Cerebellar cortex (tissue), 1 donor: ENCODE measurements around the gene BICDL2.

Source experiments
- DNase-seq: peaks from one replicate; pipeline ENCODE4 v3.0.0-alpha.2; 2015; ENCODE audit warnings: low spot score

The BICDL2 gene

DNA sequence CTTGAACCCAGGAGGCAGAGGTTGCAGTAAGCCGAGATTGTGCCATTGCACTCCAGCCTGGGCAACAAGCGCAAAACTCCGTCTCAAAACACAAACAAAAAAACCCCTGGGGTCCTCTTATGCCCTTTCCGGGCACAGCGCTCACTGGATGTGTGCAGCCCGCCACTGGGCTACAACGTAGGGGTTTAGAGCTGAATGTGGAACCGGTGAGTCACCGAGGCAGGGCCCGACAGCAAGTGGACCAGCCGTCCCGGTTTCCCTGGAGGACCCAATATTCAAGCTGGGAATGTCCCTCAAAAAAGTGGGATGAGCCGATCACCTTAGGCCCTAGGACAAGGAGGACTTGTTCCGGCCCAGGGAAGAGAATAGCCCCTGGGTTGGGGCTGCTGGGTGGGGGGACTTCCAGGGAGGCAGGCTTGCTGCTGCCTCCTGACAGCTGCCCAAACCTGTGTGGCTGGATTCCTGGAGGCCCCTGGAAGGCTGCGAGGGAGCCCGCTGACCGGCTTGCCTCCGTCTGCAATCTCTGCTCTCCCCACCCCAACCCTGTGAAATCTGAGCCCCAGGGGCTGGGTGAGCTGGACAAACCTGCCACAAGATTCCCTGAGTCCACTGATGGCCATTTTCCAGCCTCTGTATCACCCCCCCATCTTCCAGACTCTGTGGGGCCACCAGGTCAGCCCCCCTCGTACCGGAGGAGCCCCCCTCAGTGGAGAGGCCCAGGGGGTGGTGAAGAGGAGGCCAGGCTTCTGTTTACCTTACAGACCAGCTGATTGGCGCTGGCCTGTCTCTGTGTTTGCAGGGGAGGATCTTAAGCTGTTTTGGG is 27.0 kb downstream of the BICDL2 start:
- no peak for DNase-seq

GRCh38 chr16:3008690-3009037 is 28.1 kb downstream of the BICDL2 start:
- DNase-seq = no peak

DNA sequence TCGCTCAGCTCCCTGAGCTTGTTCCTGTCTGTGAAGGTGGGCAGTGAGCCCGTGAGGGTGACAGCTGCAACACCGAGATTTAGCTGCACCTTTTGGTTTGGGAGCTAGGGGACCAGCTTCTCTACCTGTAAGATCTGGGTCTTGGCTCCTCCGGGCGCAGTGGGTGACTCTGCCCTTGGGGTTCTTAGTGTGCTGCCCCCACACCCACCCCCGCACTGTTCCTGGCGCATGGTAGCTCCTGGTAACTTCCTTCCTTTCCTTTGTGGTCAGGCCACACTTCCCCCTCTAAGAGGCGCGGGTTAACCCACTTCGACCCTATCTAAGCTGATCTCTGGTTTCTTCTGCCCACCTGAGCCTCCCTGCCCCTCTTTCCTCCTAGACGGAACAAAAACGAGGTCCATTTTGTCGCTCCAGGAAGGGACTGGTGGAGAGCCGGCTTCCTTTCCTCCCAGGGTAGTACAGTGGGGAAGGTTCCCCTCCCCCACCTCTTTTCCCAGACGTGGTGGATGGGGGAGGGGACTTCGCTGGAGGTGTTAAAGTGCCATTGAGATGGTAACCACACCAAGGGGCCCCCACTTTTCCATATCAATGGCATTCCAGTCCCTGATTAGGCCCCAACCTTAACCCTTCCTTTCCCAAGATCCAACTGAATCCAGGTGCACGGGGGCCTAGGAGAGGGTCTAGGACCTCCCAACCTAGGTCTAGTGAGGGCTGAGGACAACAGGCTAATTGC is 28.6 kb downstream of the BICDL2 start:
- no peak for DNase-seq

GRCh38 chr16:3007059-3007956 is 29.4 kb downstream of the BICDL2 start:
- DNase-seq = no peak

- DNase-seq = peak; percentile 40
Observed at GRCh38 chr16:3004781-3005284, 31.9 kb downstream of the BICDL2 start.

DNA sequence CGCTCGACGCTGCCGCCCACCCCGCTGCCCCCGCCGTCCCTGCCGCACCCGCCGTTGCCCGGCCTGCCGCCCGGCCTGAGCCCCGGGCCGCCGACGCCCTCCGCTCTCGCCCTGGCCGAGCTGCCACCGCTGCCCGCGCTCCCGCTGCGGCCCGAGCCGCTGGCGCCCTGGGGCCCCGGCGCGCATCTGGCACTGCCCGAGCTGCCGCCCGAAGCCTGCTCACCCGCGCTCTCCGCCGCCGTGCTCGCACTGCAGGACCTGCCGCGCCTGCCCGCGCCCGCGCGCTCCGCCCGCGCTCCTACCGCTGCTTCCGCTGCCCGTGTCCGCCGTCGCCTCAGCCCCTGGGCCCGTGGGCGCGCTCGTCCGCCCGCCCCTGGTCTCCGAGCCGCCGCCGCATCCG is 32.4 kb downstream of the BICDL2 start:
- DNase-seq = no peak

GRCh38 chr16:3003582-3004270 is 33.0 kb downstream of the BICDL2 start:
- peak; percentile 100 for DNase-seq

DNA sequence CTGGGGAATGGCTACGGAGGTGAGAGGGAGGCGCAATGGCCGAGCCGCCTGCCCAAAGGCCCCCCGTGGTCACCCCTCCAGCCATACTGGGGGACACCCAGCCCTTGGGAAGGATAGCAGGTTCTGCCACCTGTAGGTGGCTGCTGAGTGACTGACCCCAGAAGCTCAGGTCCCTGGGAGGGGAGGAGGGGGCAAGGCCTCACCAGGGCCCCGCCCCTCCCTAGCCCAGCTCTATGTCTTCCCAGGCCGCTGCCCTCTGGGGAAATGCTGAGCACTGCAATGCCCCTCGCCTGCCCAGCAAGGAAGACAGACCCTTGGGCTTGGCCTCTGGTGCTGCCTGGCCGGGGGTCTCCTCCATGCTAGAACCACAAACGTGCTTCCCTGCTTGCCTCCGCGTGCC is 35.4 kb downstream of the BICDL2 start:
- DNase-seq = no peak

- no peak for DNase-seq
Observed at GRCh38 chr16:3000540-3000939, 36.2 kb downstream of the BICDL2 start.

DNA sequence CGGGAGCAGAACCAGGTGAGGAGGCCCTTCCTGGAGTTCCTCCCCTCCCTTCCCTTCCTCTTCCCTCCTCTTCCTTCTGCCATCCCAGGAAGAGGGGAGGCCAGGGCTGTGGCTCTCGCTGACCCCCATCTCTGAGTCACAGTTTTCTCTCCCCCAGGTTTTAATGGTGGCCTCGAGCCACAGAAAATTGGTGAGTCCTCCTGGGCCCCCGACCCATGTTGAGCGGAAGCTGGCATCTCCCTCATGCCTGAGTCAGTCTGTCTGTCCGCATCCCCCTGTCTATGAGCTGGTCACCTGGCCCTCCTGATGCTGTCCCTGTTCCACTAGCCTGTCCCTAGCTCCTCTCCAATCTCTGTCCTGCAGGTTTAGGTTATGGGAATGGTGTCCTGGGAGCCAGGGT is 36.8 kb downstream of the BICDL2 start:
- no peak for DNase-seq

- DNase-seq = no peak
Observed at GRCh38 chr16:2996298-2996697, 40.4 kb downstream of the BICDL2 start.

GRCh38 chr16:2992383-2993081 is 44.2 kb downstream of the BICDL2 start:
- no peak for DNase-seq

GRCh38 chr16:2991566-2992261 is 45.0 kb downstream of the BICDL2 start:
- no peak for DNase-seq

GRCh38 chr16:2990891-2991290 is 45.9 kb downstream of the BICDL2 start:
- DNase-seq = no peak

DNA sequence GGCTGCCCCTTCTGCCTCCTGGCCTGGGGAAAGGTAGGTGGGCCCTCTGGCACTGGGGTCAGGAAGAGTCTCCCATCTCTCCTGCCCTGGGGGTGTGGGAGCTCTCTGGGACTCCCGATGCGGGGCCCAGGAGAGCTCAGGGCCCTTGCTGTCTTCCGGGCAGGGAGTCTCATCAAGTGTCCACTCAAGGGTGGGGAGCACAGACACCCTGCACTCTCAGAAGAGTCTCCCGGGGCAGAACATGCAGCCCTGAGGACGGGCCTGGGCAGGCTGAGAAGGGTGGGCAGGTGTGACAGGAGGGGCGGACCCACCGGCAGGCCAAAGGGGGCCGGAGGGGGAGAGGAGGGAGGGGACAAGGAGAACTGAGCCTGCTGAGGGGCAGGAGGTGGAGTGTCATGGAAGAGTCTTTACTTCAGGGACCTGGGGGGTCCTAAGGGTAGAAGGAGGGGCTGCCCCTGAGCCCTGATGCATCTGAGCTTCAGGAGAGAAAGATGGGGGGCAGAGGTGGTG is 48.1 kb downstream of the BICDL2 start:
- DNase-seq = no peak

GRCh38 chr16:2987833-2988232 is 48.9 kb downstream of the BICDL2 start:
- DNase-seq = no peak

GRCh38 chr16:2987286-2987685 is 49.5 kb downstream of the BICDL2 start:
- no peak for DNase-seq

DNA sequence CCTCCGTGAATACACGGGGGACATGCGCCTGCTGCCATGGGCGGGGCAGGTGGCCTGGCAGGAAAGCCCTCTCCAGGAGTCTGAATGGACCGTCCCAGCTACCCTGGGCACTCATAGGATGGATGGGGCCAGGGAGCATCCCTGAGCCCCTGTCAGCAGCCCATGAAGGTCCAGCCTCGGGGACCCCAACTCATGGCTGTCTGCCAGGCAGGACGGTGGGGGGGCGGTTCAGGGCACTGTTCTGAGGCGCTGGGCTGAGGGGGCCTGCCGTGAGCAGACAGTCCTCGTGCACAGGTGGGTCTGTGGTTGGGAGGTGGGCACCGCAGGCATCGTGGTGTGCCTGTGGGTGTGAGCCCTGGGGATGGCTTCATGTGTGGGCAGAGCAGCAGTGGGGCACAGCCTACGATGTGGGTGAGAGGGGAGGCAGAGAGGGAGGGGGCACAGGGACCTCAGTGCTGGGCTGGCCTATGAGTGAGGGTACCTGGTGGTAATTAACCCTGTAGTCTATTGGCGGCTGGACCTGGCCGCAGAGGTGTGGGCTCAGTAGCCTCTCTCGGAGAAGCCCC is 50.0 kb downstream of the BICDL2 start:
- DNase-seq = no peak

DNA sequence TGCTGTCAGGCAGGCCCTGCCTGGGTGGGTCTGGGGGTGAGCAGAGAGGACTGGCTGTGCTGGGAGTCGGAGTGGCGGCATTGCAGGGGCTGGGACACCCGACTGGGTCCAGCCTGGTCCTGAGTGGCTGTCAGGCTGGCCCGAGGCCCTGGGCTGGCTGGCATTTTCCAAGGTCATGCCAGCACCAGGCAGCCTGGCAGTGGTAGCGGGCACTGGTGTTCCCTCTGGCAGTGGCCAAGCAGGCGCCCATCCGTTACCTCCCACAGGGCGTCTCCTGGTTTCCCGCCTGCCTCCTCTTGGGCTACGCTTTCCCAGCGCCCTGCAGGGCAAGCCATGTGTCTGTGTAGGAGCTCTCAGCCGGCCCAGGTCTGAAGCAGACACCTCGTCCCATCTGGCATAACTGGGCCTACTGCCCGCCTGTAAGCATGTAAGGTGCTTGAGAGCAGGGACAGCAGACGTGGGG is 50.8 kb downstream of the BICDL2 start:
- DNase-seq = peak; percentile 94

- no peak for DNase-seq
Observed at GRCh38 chr16:2985462-2985861, 51.3 kb downstream of the BICDL2 start.
